K562 (cell line): ENCODE data around the gene RCOR2. TPM values are rescaled to one million over a fixed set of nuclear protein-coding genes. Genes with fewer than 3 reads are reported as not detected.

Source experiments
- ATAC-seq: fragments of 200-7000 bp; cut with Tn5 transposase; 3 replicates; pipeline ENCODE4 v1.9.1; 2020; ENCODE audit warnings: moderate library complexity
- BruUV-seq: library from RNA; stranded (reverse); fragments of 400-500 nt; replicated peaks from 2 replicates; lab custom pipeline; 2021; lab: Mats Ljungman, UMichigan
- CTCF ChIA-PET: fragments of 300-600 bp; formaldehyde crosslinking; extraction: SDS; loops from one replicate; lab custom pipeline; 2021; ENCODE audit warnings: low intra/inter-chr PET ratio; lab: Yijun Ruan, JAX
- POLR2A ChIA-PET: fragments of 300-600, 350-650 bp; sonication (Branson Sonifier 250); formaldehyde crosslinking; extraction: SDS; loops from one replicate; lab custom pipeline; 2021; ENCODE audit warnings: antibody characterized with exemption, inconsistent platforms; lab: Yijun Ruan, JAX
- DNase-seq, 4 experiments: peaks; one replicate each; pipeline versions ENCODE4 v3.0.0 to v3.0.0-alpha.2; 2011 to 2018; ENCODE audit warnings: low spot score in 3 of 4, mixed read lengths in 3 of 4; ENCODE audit errors: extremely low read depth in 1 of 4
- FAIRE-seq: peaks from 2 replicates; lab custom pipeline; 2011; peaks lifted over from hg19 to GRCh38; lab: Jason Lieb, UNC
- H2AFZ ChIP-seq: 2 replicates; pipeline ENCODE4 v1.6.0; 2011; ENCODE audit warnings: low read depth, low read length, control low read depth, inconsistent platforms
- H3K27ac ChIP-seq: fragments of 200-600 bp; 3 replicates; pipeline ENCODE4 v1.8.0; 2011; ENCODE audit warnings: low read depth, mild to moderate bottlenecking, control low read depth, inconsistent platforms, low read length, moderate library complexity, mixed read lengths; ENCODE audit errors: extremely low read depth
- H3K27me3 ChIP-seq, 2 experiments: fragments of 300-600 bp in 1 of 2; 2 replicates in 1 of 2; 3 replicates in 1 of 2; pipeline versions ENCODE4 v1.6.0 to v1.8.0; 2011; ENCODE audit warnings: inconsistent platforms in 2 of 2, low read length in 2 of 2, mild to moderate bottlenecking in 1 of 2, mixed read lengths in 1 of 2, moderate library complexity in 1 of 2; ENCODE audit not compliant: control insufficient read depth in 2 of 2, insufficient read depth in 2 of 2
- H3K36me3 ChIP-seq: fragments of 300-600 bp; 3 replicates; pipeline ENCODE4 v1.8.0; 2011; ENCODE audit warnings: mild to moderate bottlenecking, low read length, inconsistent platforms; ENCODE audit not compliant: control insufficient read depth, insufficient read depth
- H3K4me1 ChIP-seq, 2 experiments: fragments of 200-600 bp in 1 of 2; replicated peaks in 1 of 2; 2 replicates in 1 of 2; 3 replicates in 1 of 2; pipeline versions ENCODE4 v1.5.1 to v1.8.0; 2011; ENCODE audit warnings: inconsistent platforms in 2 of 2, low read length in 2 of 2, mild to moderate bottlenecking in 1 of 2, mixed read lengths in 1 of 2, moderate library complexity in 1 of 2; ENCODE audit not compliant: control insufficient read depth in 2 of 2, insufficient read depth in 2 of 2
- H3K4me2 ChIP-seq: 2 replicates; pipeline ENCODE4 v1.6.1; 2011; ENCODE audit warnings: low read length, control low read depth, inconsistent platforms, mixed read lengths; ENCODE audit not compliant: insufficient read depth
- H3K4me3 ChIP-seq: fragments of 200-600 bp; sonication (generic), shearing (Covaris generic); 2 replicates; pipeline ENCODE4 v1.5.1; 2016; ENCODE audit warnings: control low read depth, inconsistent platforms
- H3K79me2 ChIP-seq: fragments of 200-600 bp; 3 replicates; pipeline ENCODE4 v1.8.0; 2011; ENCODE audit warnings: low read length, inconsistent platforms; ENCODE audit not compliant: control insufficient read depth, insufficient read depth
- H3K9ac ChIP-seq, 2 experiments: 2 replicates each; pipeline versions ENCODE4 v1.6.0 to v1.6.1; 2011; ENCODE audit warnings: low read depth in 2 of 2, low read length in 2 of 2, control low read depth in 1 of 2, inconsistent platforms in 1 of 2, mild to moderate bottlenecking in 1 of 2, mixed read lengths in 1 of 2; ENCODE audit not compliant: insufficient read depth in 1 of 2
- H3K9me1 ChIP-seq: one replicate; pipeline ENCODE4 v1.6.0; 2011; ENCODE audit warnings: inconsistent platforms, mild to moderate bottlenecking, low read length, moderate library complexity; ENCODE audit not compliant: control insufficient read depth, insufficient read depth
- H3K9me3 ChIP-seq: replicated peaks from 2 replicates; pipeline ENCODE4 v1.5.1; 2011; ENCODE audit warnings: low read depth, low read length, inconsistent platforms; ENCODE audit not compliant: control insufficient read depth, insufficient read depth
- H4K20me1 ChIP-seq: replicated peaks from 2 replicates; pipeline ENCODE4 v1.6.1; 2011; ENCODE audit warnings: low read length, inconsistent platforms, mixed read lengths; ENCODE audit not compliant: control insufficient read depth, insufficient read depth
- BHLHE40 ChIP-seq: IDR thresholded peaks from 2 replicates; pipeline ENCODE4 v1.6.1; 2011; ENCODE audit warnings: low read length, improper control_type of control experiment
- CHCHD3 ChIP-seq: fragments of 250-450 bp; sonication (Bioruptor Pico); IDR thresholded peaks from 2 replicates; pipeline ENCODE4 v2.1.2; 2022; ENCODE audit warnings: mild to moderate bottlenecking
- ESRRA ChIP-seq: fragments of 450-650 bp; IDR thresholded peaks from 2 replicates; pipeline ENCODE4 v1.6.1; 2014; ENCODE audit warnings: low read depth, mild to moderate bottlenecking, moderate library complexity, borderline replicate concordance
- RNF2 ChIP-seq: sonication (generic); IDR thresholded peaks from 2 replicates; pipeline ENCODE4 v1.6.1; 2016
- SUPT5H ChIP-seq: fragments of 450-650 bp; IDR thresholded peaks from 2 replicates; pipeline ENCODE4 v1.6.1; 2016
- ZBTB9 ChIP-seq: fragments of 450-650 bp; formaldehyde crosslinking; IDR thresholded peaks from 2 replicates; pipeline ENCODE4 v1.4.0; 2020; ENCODE audit warnings: mild to moderate bottlenecking, moderate library complexity
- ZFP1 ChIP-seq: fragments of 450-650 bp; formaldehyde crosslinking; IDR thresholded peaks from 2 replicates; pipeline ENCODE4 v1.4.0; 2020; ENCODE audit warnings: mild to moderate bottlenecking, mixed read lengths
- WGBS: fragments of 100-300 bp; shearing (Covaris generic); methylation state at CpG from one replicate; pipeline ENCODE4 v1.1.6; 2016; ENCODE audit warnings: low coverage, mixed read lengths; ENCODE audit not compliant: insufficient coverage; ENCODE audit errors: missing lambda C conversion rate; 5-methylcytosine and 5-hydroxymethylcytosine counted together
- in situ Hi-C: fragments of 300-500 bp; cut with MboI; formaldehyde crosslinking; loops from 4 replicates; pipeline ENCODE4 v1.15.0; 2018; ENCODE audit warnings: inconsistent platforms, mixed read lengths
- intact Hi-C: fragments of 100-400 bp; cut with micrococcal nuclease; formaldehyde crosslinking; loops from 2 replicates; pipeline ENCODE4 v1.14.2; 2022
- polyA plus RNA-seq, 8 experiments: library from polyadenylated mRNA; depleted of rRNA in 4 of 8; stranded (reverse) in 5 of 8; unstranded in 3 of 8; fragments of >200 nt; fragmentation: Nextera tagmentation in 2 of 8; fragmentation: Illumina TruSeq in 1 of 8; extraction: Ambion mirVana in 2 of 8; extraction: Trizol in 1 of 8; gene quantifications; 2 replicates each; pipeline versions ENCODE4 v1.2.1 to v1.2.3, GENCODE V29; 2011 to 2014; ENCODE audit warnings: inconsistent platforms in 1 of 8, missing spikeins in 1 of 8
- total RNA-seq, 7 experiments: library from RNA; depleted of rRNA in 6 of 7; stranded (reverse); fragments of >200 nt in 6 of 7; fragmentation: Illumina TruSeq in 2 of 7; extraction: Trizol in 2 of 7; gene quantifications; 2 replicates each; pipeline versions ENCODE4 v1.2.1 to v1.2.3, GENCODE V29; 2011 to 2021; ENCODE audit warnings: low replicate concordance in 1 of 7
- TF ChIP-seq, protein P1 (sequence below): fragments of 450-650 bp; IDR thresholded peaks from 2 replicates; pipeline ENCODE4 v1.6.1; 2016; ENCODE audit warnings: low read depth

RCOR2 gene
- total and polyA plus RNA-seq, 9 of the 15 experiments (the other 6 are each of a cell fraction or from before 2014, with no cell fraction given): 0.04 to 6.5 (median 2.5) TPM; not detected in 1

DNA sequence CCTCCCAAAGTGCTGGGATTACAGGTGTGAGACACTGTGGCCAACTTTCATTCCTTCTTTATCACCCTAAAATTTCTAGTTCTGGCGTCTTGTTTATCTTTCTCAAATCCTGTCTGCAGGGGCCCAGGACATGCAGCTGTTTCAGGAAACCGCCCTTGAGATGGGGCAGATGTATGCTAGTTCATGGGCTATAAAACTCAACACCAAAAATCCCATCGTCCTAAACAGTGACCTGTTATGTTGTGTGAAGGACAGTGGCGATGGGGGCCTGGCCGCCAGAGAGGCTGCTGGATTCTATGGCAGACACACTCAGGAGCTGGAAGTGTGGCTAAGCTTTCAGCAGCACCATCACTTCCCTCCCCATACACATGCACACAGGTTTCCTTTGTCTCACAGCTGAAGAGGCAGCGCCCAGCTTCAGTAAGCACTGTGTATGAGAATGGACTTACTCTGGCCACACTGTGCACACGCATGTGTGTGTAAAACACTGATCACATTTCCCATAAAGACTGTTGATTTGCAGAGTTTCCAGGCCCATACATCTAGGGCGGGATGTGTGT, 41.4 kb downstream of the RCOR2 start:
- H3K9ac ChIP-seq: no peak overlapping the region
- H3K9me1 ChIP-seq: no peaks in the 10 kb centered on the region
- H3K27me3 ChIP-seq: no peaks in the 10 kb centered on the region
- no peak overlapping the region for H3K4me2 ChIP-seq
- intact Hi-C loops (no loop called here), in situ Hi-C loops (no loop called here)
- BruUV-seq: no TSS peak
- POLR2A ChIA-PET: interaction anchor here (0.6 to 2.6 kb wide), 7 partner anchors 9 to 37 kb away, joined by 3 to 11 read pairs (median 4); partner anchors contain the start of gene MARK2
- H2AFZ ChIP-seq: no peak overlapping the region
- TF ChIP-seq, protein P1, sequence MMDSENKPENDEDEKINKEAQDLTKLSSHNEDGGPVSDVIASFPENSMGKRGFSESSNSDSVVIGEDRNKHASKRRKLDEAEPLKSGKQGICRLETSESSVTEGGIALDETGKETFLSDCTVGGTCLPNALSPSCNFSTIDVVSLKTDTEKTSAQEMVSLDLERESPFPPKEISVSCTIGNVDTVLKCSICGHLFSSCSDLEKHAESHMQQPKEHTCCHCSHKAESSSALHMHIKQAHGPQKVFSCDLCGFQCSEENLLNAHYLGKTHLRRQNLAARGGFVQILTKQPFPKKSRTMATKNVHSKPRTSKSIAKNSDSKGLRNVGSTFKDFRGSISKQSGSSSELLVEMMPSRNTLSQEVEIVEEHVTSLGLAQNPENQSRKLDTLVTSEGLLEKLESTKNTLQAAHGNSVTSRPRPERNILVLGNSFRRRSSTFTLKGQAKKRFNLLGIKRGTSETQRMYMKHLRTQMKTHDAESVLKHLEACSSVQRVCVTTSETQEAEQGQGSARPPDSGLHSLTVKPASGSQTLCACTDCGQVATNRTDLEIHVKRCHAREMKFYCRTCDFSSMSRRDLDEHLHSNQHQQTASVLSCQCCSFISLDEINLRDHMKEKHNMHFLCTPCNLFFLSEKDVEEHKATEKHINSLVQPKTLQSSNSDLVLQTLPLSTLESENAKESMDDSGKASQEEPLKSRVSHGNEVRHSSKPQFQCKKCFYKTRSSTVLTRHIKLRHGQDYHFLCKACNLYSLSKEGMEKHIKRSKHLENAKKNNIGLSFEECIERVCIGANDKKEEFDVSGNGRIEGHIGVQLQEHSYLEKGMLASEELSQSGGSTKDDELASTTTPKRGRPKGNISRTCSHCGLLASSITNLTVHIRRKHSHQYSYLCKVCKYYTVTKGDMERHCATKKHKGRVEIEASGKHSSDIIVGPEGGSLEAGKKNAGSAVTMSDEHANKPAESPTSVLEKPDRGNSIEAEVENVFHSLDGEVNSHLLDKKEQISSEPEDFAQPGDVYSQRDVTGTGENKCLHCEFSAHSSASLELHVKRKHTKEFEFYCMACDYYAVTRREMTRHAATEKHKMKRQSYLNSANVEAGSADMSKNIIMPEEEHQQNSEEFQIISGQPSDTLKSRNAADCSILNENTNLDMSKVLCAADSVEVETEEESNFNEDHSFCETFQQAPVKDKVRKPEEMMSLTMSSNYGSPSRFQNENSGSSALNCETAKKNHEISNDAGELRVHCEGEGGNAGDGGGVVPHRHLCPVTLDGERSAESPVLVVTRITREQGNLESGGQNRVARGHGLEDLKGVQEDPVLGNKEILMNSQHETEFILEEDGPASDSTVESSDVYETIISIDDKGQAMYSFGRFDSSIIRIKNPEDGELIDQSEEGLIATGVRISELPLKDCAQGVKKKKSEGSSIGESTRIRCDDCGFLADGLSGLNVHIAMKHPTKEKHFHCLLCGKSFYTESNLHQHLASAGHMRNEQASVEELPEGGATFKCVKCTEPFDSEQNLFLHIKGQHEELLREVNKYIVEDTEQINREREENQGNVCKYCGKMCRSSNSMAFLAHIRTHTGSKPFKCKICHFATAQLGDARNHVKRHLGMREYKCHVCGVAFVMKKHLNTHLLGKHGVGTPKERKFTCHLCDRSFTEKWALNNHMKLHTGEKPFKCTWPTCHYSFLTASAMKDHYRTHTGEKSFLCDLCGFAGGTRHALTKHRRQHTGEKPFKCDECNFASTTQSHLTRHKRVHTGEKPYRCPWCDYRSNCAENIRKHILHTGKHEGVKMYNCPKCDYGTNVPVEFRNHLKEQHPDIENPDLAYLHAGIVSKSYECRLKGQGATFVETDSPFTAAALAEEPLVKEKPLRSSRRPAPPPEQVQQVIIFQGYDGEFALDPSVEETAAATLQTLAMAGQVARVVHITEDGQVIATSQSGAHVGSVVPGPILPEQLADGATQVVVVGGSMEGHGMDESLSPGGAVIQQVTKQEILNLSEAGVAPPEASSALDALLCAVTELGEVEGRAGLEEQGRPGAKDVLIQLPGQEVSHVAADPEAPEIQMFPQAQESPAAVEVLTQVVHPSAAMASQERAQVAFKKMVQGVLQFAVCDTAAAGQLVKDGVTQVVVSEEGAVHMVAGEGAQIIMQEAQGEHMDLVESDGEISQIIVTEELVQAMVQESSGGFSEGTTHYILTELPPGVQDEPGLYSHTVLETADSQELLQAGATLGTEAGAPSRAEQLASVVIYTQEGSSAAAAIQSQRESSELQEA: no peak
- TF ChIP-seq BHLHE40: no peak
- no peak for TF ChIP-seq SUPT5H
- no peak for TF ChIP-seq ZFP1
- TF ChIP-seq CHCHD3 (CRISPR knock-in tag): no peak
- TF ChIP-seq RNF2: no peak
- TF ChIP-seq ZBTB9 (CRISPR knock-in tag): no peak
- TF ChIP-seq ESRRA: no peak
- FAIRE-seq: peak; percentile 48
- H3K27ac ChIP-seq: no peak overlapping the region
- peaks cover 76% of the 10 kb centered on the region for H3K79me2 ChIP-seq
- peaks cover 39 to 51% of the 10 kb centered on the region in 2 experiments for H3K4me1 ChIP-seq
- ATAC-seq: no peak
- 83% methylated on average over 8 of the region's 8 CpGs for WGBS
- H3K9me3 ChIP-seq: no peaks in the 10 kb centered on the region
- peaks cover 27% of the 10 kb centered on the region; the same call in 2 of the 3 replicates for H3K36me3 ChIP-seq
- no peak overlapping the region for H3K4me3 ChIP-seq
- CTCF ChIA-PET: no interaction called here
- DNase-seq: no peak
- H4K20me1 ChIP-seq: peaks cover 10% of the 10 kb centered on the region; the same call in 1 of the 2 replicates
